Lower lobe of right lung (tissue), 2 donors: ENCODE data around the gene PLEKHA1. TPM values are rescaled to one million over a fixed set of nuclear protein-coding genes. Genes with fewer than 3 reads are reported as not detected.
A peak's percentile ranks its signal among the peaks of the same experiment; 100 is the strongest.

ENCODE experiments used
- ATAC-seq, 2 donors: fragments of 200-7000 bp; cut with Tn5 transposase; one replicate each; pipeline ENCODE4 v1.9.1; 2020 to 2022; ENCODE audit warnings: mild to moderate bottlenecking in 2 of 2, moderate library complexity in 2 of 2
- DNase-seq: peaks from one replicate; pipeline ENCODE4 v3.0.0-alpha.2; 2020
- H3K27ac ChIP-seq: fragments of 200-600 bp; one replicate; pipeline ENCODE4 v1.8.0; 2022
- H3K27me3 ChIP-seq: fragments of 200-600 bp; one replicate; pipeline ENCODE4 v1.8.0; 2022; ENCODE audit warnings: low read depth
- H3K36me3 ChIP-seq: fragments of 200-600 bp; one replicate; pipeline ENCODE4 v1.8.0; 2022; ENCODE audit warnings: mild to moderate bottlenecking
- H3K4me1 ChIP-seq: fragments of 200-600 bp; one replicate; pipeline ENCODE4 v1.8.0; 2022
- H3K4me3 ChIP-seq: fragments of 200-600 bp; one replicate; pipeline ENCODE4 v1.8.0; 2022; ENCODE audit warnings: mild to moderate bottlenecking
- H3K9me3 ChIP-seq: fragments of 200-600 bp; one replicate; pipeline ENCODE4 v1.8.0; 2022
- intact Hi-C: fragments of 100-400 bp; cut with DNase I; formaldehyde crosslinking; loops from one replicate; pipeline ENCODE4 v1.11.0; 2022
- total RNA-seq: library from RNA; stranded (reverse); fragmentation: NEBNext Ultra II Directional; extraction: Animal tissue kit (Norgen Biotek cat#: 25700); gene quantifications from one replicate; pipeline ENCODE4 v1.2.1, GENCODE V29; 2021
- TF ChIP-seq, protein P1 (sequence below): fragments of 200-600 bp; IDR thresholded peaks from one replicate; pipeline ENCODE4 v1.8.0; 2022; ENCODE audit warnings: antibody characterized with exemption, mild to moderate bottlenecking
- donor health status: DM: no; HTN: yes; CAD: no; lungs with severe emphysema.

PLEKHA1 gene
- total RNA-seq, 1 donor from 2014 or later = 46.1 TPM

DNA sequence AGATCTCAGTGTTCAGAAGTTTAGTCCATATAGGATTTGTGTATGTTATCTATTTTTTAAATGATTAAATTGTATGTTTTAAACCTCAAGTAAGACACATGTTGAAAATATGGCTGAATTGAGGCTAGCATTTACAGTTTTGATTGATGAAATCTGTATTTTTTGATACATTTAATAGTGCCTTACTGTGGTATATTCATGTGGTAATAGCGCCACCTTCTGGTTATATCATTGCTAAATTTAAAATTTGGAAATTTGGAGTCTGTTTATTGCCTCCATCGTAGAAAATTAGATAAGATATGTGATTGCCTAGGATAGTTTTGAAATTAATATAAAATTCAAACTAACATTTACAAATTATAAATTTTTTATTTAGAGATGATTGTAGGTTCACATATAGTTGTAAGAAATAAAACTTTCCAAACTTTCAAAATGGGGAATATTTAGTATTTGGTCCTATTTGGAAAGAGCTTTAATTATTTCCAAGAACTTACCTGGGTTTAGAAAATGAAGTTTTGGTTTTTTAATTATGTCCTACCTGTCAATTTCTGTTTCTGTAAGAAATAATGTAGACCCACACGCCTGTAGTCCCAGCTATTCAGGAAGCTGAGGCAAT, 60.8 kb downstream of the PLEKHA1 start:
- DNase-seq = no peak
- intact Hi-C loops = loop anchor here (5.0 kb wide), 1 partner anchor 93 kb away; no protein-coding TSS in a partner anchor
- Histone ChIP-seq H3K4me1 (no peaks in the 10 kb centered on the region), H3K4me3 (no peak overlapping the region), H3K36me3 (peaks cover 20% of the 10 kb centered on the region), H3K27ac (no peak overlapping the region), H3K27me3 (no peaks in the 10 kb centered on the region), H3K9me3 (no peaks in the 10 kb centered on the region)
- TF ChIP-seq, protein P1, sequence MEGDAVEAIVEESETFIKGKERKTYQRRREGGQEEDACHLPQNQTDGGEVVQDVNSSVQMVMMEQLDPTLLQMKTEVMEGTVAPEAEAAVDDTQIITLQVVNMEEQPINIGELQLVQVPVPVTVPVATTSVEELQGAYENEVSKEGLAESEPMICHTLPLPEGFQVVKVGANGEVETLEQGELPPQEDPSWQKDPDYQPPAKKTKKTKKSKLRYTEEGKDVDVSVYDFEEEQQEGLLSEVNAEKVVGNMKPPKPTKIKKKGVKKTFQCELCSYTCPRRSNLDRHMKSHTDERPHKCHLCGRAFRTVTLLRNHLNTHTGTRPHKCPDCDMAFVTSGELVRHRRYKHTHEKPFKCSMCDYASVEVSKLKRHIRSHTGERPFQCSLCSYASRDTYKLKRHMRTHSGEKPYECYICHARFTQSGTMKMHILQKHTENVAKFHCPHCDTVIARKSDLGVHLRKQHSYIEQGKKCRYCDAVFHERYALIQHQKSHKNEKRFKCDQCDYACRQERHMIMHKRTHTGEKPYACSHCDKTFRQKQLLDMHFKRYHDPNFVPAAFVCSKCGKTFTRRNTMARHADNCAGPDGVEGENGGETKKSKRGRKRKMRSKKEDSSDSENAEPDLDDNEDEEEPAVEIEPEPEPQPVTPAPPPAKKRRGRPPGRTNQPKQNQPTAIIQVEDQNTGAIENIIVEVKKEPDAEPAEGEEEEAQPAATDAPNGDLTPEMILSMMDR = peak; percentile 66
- peak in 1 of 2 donors; percentile 64 for ATAC-seq

DNA sequence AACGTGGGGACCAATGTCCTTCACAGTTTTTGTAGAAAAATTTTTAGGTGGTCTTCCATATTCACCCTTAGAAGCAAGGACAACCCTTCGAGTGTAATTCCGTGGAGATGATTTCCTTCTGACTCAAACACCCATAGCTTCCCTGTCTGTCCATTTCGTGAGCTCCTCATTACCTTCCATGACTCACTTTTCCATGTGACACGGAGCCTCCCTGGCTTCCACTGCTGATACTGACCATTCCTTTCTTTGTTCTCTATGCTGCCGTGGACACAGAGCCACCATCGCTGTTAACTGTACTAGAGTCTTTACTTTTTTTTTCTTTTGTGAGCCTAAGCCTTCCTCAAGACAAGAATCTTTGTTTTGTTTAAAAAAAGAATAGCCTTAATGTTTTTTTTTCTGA, 67.5 kb downstream of the PLEKHA1 start:
- no peaks in the 10 kb centered on the region for H3K9me3 ChIP-seq
- no peak overlapping the region for H3K4me3 ChIP-seq
- TF ChIP-seq, protein P1 = no peak
- no peak for ATAC-seq
- no peaks in the 10 kb centered on the region for H3K36me3 ChIP-seq
- H3K4me1 ChIP-seq = no peaks in the 10 kb centered on the region
- no peaks in the 10 kb centered on the region for H3K27me3 ChIP-seq
- DNase-seq = no peak
- no peak overlapping the region for H3K27ac ChIP-seq
- intact Hi-C loops = no loop called here

DNA sequence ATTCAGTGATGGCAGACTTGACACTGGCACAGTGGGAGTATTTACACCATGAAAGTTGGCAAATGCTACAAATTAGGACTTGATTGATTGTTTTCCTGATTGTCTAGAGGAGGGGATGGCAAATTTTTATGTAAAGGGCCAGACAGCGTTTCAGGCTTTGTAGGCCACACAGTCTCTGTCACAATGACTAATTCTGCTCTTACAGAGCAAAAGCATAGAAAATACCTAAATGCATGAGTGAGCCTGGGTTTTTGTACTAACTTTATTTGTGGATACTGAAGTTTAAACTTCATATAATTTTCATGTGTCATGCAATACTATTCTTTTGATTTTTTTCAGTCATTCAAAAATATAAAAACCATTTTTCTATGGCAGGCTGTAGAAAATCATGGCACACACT, 71.0 kb downstream of the PLEKHA1 start:
- intact Hi-C loops = no loop called here
- no peak overlapping the region for H3K4me3 ChIP-seq
- DNase-seq = no peak
- peaks cover 6% of the 10 kb centered on the region for H3K4me1 ChIP-seq
- H3K27me3 ChIP-seq = no peaks in the 10 kb centered on the region
- no peaks in the 10 kb centered on the region for H3K36me3 ChIP-seq
- no peak overlapping the region for H3K27ac ChIP-seq
- H3K9me3 ChIP-seq = no peaks in the 10 kb centered on the region
- TF ChIP-seq, protein P1 = no peak
- ATAC-seq = no peak

DNA sequence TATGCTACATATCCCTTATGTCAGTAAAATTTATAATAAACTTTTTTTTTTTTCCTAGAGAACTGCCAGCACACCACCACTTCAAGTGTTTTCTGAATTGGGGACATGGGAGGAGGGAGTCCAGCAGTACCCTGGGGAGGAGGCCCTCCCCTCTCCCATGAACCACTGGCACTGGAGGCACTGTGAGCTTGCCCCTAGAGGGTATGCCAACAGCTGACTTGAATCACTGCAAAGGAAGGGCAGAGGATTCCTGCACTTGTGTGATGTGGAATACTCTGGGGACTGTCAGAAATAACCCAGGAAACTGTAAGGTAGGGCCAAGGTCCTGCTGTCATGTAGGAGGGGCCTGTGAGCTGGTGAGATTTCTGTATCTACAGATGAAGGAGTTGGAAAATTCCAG, 71.4 kb downstream of the PLEKHA1 start:
- no peak for ATAC-seq
- intact Hi-C loops = no loop called here
- Histone ChIP-seq H3K9me3 (no peaks in the 10 kb centered on the region), H3K27ac (no peak overlapping the region), H3K4me3 (no peak overlapping the region), H3K27me3 (no peaks in the 10 kb centered on the region), H3K4me1 (peaks cover 6% of the 10 kb centered on the region), H3K36me3 (no peaks in the 10 kb centered on the region)
- TF ChIP-seq, protein P1 = no peak
- no peak for DNase-seq

DNA sequence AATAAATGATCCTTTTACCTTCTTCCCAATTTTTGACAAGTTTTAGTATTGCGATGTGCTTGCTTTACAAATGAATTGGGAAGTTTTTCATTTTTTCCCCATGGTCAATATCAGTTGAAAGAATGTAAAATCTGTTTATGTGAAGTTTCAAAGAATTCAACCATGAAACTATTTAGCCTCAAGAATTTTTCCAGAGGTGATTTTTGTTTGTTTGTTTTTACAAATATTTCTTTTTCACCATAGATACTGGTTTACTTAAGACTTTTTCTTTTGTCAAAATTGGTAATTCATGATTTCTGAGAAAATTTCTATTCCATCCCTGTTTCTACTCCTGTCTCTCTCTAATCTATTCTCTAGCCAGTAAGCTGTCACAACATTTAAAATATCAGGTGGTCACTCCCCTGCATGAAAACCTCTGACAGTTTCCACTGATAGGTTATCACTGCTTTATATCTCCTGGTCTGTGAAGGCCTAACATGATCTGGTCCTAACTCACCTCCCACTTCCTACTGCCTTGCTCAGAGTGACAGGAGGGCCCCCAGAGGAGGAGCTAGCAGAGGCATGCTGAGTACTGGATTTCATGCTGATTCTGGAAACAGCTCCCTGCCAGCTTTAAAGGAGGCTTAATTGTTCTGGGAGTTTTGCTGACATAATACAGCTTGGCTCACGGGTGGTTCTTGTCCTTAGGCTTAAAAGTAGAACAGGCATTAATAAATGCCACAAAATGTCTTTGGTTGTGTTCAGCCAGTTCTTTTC, 72.3 kb downstream of the PLEKHA1 start:
- TF ChIP-seq, protein P1 = no peak
- intact Hi-C loops = no loop called here
- DNase-seq = no peak

More for the DNA sequence above, 72.3 kb downstream of the PLEKHA1 start:
- Histone ChIP-seq H3K9me3 (no peaks in the 10 kb centered on the region), H3K36me3 (no peaks in the 10 kb centered on the region), H3K27me3 (no peaks in the 10 kb centered on the region), H3K27ac (no peak overlapping the region), H3K4me1 (peaks cover 6% of the 10 kb centered on the region), H3K4me3 (no peak overlapping the region)
- peak in 1 of 2 donors; percentile 66 for ATAC-seq
